A549 (cell line): Measurements from ENCODE around the gene DPYD.

ENCODE experiments used
- CEBPB ChIP-seq, 2 experiments: fragments of >200 bp in 1 of 2; sonication (Bioruptor Twin) in 1 of 2; formaldehyde crosslinking in 1 of 2; IDR thresholded peaks; 2 replicates each; pipeline ENCODE4 v1.6.1; 2012 to 2016
- EP300 ChIP-seq, 2 experiments: fragments of >200 bp; sonication (Bioruptor Twin); formaldehyde crosslinking; IDR thresholded peaks; 2 replicates in 1 of 2; 3 replicates in 1 of 2; pipeline ENCODE4 v1.6.1; 2016 to 2017
- MAFK ChIP-seq: fragments of 450-650 bp; IDR thresholded peaks from 2 replicates; pipeline ENCODE4 v1.6.1; 2014; ENCODE audit not compliant: partially characterized antibody
- NPAS2 ChIP-seq: fragments of 250-450 bp; sonication (Bioruptor Pico); IDR thresholded peaks from 2 replicates; pipeline ENCODE4 v1.8.0; 2022; ENCODE audit warnings: mild to moderate bottlenecking, moderate library complexity, borderline replicate concordance
- POLR2A ChIP-seq: IDR thresholded peaks from 2 replicates; pipeline ENCODE4 v1.6.1; 2012; ENCODE audit warnings: mild to moderate bottlenecking, low read length
- RARB ChIP-seq: fragments of 250-450 bp; sonication (Bioruptor Pico); IDR thresholded peaks from 2 replicates; pipeline ENCODE4 v1.8.0; 2021; ENCODE audit warnings: mild to moderate bottlenecking, moderate library complexity
- TP53 ChIP-seq: fragments of 250-450 bp; sonication (Bioruptor Pico); IDR thresholded peaks from 2 replicates; pipeline ENCODE4 v1.5.0; 2021; ENCODE audit warnings: mild to moderate bottlenecking, moderate library complexity
- TF ChIP-seq, protein P1 (sequence below): fragments of >200 bp; sonication (Bioruptor Twin); formaldehyde crosslinking; IDR thresholded peaks from 3 replicates; pipeline ENCODE4 v1.6.1; 2016
- TF ChIP-seq, protein P2 (sequence below): fragments of >200 bp; sonication (Bioruptor Twin); formaldehyde crosslinking; IDR thresholded peaks from 3 replicates; pipeline ENCODE4 v1.5.1; 2016
- TF ChIP-seq, protein P3 (sequence below): IDR thresholded peaks from 2 replicates; pipeline ENCODE4 v1.6.1; 2012

DNA sequence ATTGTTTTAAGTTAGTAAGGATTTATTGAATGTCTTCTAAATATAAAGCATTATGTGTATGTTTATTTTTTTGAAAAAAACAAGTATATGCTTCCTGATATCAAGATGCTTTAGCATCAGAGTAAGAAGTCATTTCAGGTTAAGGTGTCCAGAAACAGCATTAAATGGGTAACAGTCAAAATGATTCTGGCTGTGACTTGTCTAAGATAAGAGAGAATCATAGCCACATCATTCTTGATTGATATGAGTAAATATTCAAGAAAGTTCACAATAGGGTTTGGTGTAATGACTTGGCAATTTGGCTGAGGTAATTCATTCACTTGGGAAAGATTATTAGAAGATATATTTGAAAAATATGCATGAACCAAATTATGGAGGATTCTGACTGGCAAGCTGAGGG lies 193.8 kb downstream of the DPYD start:
- TF ChIP-seq, protein P1, sequence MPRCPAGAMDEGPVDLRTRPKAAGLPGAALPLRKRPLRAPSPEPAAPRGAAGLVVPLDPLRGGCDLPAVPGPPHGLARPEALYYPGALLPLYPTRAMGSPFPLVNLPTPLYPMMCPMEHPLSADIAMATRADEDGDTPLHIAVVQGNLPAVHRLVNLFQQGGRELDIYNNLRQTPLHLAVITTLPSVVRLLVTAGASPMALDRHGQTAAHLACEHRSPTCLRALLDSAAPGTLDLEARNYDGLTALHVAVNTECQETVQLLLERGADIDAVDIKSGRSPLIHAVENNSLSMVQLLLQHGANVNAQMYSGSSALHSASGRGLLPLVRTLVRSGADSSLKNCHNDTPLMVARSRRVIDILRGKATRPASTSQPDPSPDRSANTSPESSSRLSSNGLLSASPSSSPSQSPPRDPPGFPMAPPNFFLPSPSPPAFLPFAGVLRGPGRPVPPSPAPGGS: no peak
- TF ChIP-seq, protein P2, sequence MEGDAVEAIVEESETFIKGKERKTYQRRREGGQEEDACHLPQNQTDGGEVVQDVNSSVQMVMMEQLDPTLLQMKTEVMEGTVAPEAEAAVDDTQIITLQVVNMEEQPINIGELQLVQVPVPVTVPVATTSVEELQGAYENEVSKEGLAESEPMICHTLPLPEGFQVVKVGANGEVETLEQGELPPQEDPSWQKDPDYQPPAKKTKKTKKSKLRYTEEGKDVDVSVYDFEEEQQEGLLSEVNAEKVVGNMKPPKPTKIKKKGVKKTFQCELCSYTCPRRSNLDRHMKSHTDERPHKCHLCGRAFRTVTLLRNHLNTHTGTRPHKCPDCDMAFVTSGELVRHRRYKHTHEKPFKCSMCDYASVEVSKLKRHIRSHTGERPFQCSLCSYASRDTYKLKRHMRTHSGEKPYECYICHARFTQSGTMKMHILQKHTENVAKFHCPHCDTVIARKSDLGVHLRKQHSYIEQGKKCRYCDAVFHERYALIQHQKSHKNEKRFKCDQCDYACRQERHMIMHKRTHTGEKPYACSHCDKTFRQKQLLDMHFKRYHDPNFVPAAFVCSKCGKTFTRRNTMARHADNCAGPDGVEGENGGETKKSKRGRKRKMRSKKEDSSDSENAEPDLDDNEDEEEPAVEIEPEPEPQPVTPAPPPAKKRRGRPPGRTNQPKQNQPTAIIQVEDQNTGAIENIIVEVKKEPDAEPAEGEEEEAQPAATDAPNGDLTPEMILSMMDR: no peak
- TF ChIP-seq TP53 (CRISPR knock-in tag) (no peak), RARB (no peak), POLR2A (no peak), MAFK (no peak), NPAS2 (CRISPR knock-in tag) (no peak), EP300 (IDR thresholded peaks at IDR 0.05) (no peak), CEBPB (IDR thresholded peaks at IDR 0.05) (no peak)
- TF ChIP-seq, protein P3, sequence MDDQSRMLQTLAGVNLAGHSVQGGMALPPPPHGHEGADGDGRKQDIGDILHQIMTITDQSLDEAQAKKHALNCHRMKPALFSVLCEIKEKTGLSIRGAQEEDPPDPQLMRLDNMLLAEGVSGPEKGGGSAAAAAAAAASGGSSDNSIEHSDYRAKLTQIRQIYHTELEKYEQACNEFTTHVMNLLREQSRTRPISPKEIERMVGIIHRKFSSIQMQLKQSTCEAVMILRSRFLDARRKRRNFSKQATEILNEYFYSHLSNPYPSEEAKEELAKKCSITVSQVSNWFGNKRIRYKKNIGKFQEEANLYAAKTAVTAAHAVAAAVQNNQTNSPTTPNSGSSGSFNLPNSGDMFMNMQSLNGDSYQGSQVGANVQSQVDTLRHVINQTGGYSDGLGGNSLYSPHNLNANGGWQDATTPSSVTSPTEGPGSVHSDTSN: no peak
